CD4-positive, alpha-beta T cell (primary cell): ENCODE results near the gene DOCK8. TPM values are rescaled to one million over a fixed set of nuclear protein-coding genes. Genes with fewer than 3 reads are reported as not detected.

ENCODE experiments used
- ATAC-seq: fragments of 200-7000 bp; cut with Tn5 transposase; one replicate; pipeline ENCODE4 v1.10.0; 2022; ENCODE audit warnings: mild to moderate bottlenecking; ENCODE audit not compliant: poor library complexity
- CTCF ChIA-PET: fragments of 350-600 bp; sonication (Branson Sonifier 250); formaldehyde crosslinking; loops from one replicate; lab custom pipeline; 2021; ENCODE audit warnings: antibody characterized with exemption, inconsistent platforms; lab: Charles Lee
- POLR2A ChIA-PET: fragments of 350-600 bp; sonication (Branson Sonifier 250); formaldehyde crosslinking; loops from one replicate; lab custom pipeline; 2021; ENCODE audit warnings: antibody characterized with exemption, inconsistent platforms; lab: Charles Lee
- DNase-seq, 14 experiments: peaks; one replicate each; pipeline ENCODE4 v3.0.0-alpha.2; 2013 to 2020; ENCODE audit warnings: mixed read lengths in 2 of 14
- H3K27ac ChIP-seq, 2 donors: one replicate each; pipeline versions ENCODE4 v1.5.1 to v1.7.0; 2013; ENCODE audit warnings: low read length in 2 of 2, low read depth in 1 of 2, mild to moderate bottlenecking in 1 of 2
- H3K27me3 ChIP-seq, 2 experiments: 1 replicate in 1 of 2; 2 replicates in 1 of 2; pipeline versions ENCODE4 v1.6.1 to v1.7.0; 2013; ENCODE audit warnings: low read length in 2 of 2, control low read depth in 1 of 2, mild to moderate bottlenecking in 1 of 2, moderate library complexity in 1 of 2; ENCODE audit not compliant: insufficient read depth in 2 of 2, control insufficient read depth in 1 of 2
- H3K36me3 ChIP-seq: one replicate; pipeline ENCODE4 v1.6.1; 2013; ENCODE audit warnings: low read length, control low read depth; ENCODE audit not compliant: insufficient read depth
- H3K4me1 ChIP-seq: one replicate; pipeline ENCODE4 v1.6.1; 2013; ENCODE audit warnings: low read length, control low read depth; ENCODE audit not compliant: insufficient read depth
- H3K4me3 ChIP-seq: one replicate; pipeline ENCODE4 v1.5.1; 2013; ENCODE audit warnings: mild to moderate bottlenecking, low read length, moderate library complexity
- H3K9me3 ChIP-seq, 2 experiments: 1 replicate in 1 of 2; 2 replicates in 1 of 2; pipeline versions ENCODE4 v1.6.1 to v1.7.0; 2013; ENCODE audit warnings: low read length in 2 of 2, mild to moderate bottlenecking in 2 of 2, control low read depth in 1 of 2, moderate library complexity in 1 of 2; ENCODE audit not compliant: control insufficient read depth in 1 of 2, insufficient read depth in 1 of 2
- H3K27ac Mint-ChIP-seq: one replicate; pipeline ENCODE4 v1.8.0; 2020; ENCODE audit warnings: mixed read lengths
- H3K27me3 Mint-ChIP-seq: one replicate; pipeline ENCODE4 v1.8.0; 2021; ENCODE audit warnings: mixed read lengths
- H3K36me3 Mint-ChIP-seq: one replicate; pipeline ENCODE4 v1.8.0; 2021; ENCODE audit warnings: low read depth, mixed read lengths
- H3K4me1 Mint-ChIP-seq: one replicate; pipeline ENCODE4 v1.8.0; 2021; ENCODE audit warnings: low read depth, mixed read lengths
- H3K4me3 Mint-ChIP-seq: one replicate; pipeline ENCODE4 v1.8.0; 2020; ENCODE audit warnings: mild to moderate bottlenecking, mixed read lengths
- H3K9me3 Mint-ChIP-seq: one replicate; pipeline ENCODE4 v1.8.0; 2020; ENCODE audit warnings: mixed read lengths
- intact Hi-C, 2 experiments: fragments of 100-400 bp; cut with DNase I in 1 of 2; cut with micrococcal nuclease in 1 of 2; formaldehyde crosslinking; loops; one replicate each; pipeline versions ENCODE4 v1.15.1 to v1.9.0; 2023 to 2025; cut with DNase I, micrococcal nuclease
- total RNA-seq, 174 experiments: library from RNA in 2 of 174; stranded (reverse) in 2 of 174; gene quantifications; one replicate each; pipeline ENCODE4 v1.2.3 and lab custom pipeline; 2021 to 2026
- TF ChIP-seq, protein P1 (sequence below): fragments of 200-600 bp; IDR thresholded peaks from one replicate; pipeline ENCODE4 v1.8.0; 2022; ENCODE audit warnings: antibody characterized with exemption, mild to moderate bottlenecking

Gene DOCK8
- total RNA-seq, 2 experiments from 2014 or later: 123 to 126 TPM

DNA sequence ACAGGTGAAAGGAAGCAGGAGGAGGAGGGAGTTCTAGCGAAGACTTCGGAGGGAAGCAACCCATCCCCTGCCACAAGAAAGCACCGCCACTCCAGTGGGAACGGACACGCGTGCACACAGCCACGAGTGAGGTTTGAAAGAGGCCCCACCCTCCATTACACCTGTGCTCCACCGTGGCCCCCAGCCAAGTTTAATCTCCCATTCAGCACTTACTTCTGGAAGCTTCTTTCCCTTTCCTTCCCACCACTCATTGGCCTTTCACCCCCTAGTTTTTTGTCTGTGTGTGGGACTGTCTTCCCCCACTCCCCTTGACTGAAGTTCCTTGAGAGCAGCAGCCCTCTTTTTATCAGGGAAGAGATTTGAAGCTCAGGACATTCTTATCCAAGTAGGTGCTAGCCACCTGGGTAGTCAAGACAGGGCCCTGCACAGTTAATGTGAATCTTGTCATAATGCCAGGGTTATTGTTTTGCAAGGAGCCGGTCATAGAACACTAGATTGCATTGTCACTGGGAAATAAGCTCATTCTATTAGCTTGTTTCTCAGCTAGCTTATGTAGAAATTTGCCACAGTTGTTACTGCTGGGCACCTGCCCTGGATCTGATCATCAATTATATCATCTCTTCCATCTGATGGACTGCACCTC, 256.0 kb downstream of the DOCK8 start:
- Histone ChIP-seq H3K4me3 (peak overlapping the region; percentile 74), H3K27ac (peak overlapping the region; percentile 33 to 42), H3K36me3 (peaks cover 3% of the 10 kb centered on the region), H3K27me3 (no peaks in the 10 kb centered on the region), H3K4me1 (peaks cover 19% of the 10 kb centered on the region), H3K9me3 (no peaks in the 10 kb centered on the region)
- Mint-ChIP-seq H3K36me3 (peaks cover 20% of the 10 kb centered on the region), H3K27ac (peak overlapping the region; percentile 93), H3K4me3 (peak overlapping the region; percentile 97), H3K9me3 (no peaks in the 10 kb centered on the region), H3K27me3 (no peaks in the 10 kb centered on the region), H3K4me1 (peaks cover 29% of the 10 kb centered on the region)
- intact Hi-C loops: loop anchor here (2.0 kb wide), 1 partner anchor 32 kb away; no protein-coding TSS in a partner anchor
- TF ChIP-seq, protein P1, sequence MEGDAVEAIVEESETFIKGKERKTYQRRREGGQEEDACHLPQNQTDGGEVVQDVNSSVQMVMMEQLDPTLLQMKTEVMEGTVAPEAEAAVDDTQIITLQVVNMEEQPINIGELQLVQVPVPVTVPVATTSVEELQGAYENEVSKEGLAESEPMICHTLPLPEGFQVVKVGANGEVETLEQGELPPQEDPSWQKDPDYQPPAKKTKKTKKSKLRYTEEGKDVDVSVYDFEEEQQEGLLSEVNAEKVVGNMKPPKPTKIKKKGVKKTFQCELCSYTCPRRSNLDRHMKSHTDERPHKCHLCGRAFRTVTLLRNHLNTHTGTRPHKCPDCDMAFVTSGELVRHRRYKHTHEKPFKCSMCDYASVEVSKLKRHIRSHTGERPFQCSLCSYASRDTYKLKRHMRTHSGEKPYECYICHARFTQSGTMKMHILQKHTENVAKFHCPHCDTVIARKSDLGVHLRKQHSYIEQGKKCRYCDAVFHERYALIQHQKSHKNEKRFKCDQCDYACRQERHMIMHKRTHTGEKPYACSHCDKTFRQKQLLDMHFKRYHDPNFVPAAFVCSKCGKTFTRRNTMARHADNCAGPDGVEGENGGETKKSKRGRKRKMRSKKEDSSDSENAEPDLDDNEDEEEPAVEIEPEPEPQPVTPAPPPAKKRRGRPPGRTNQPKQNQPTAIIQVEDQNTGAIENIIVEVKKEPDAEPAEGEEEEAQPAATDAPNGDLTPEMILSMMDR: no peak
- peak in 6 of 14 experiments; percentile 5 to 44 (median 14) for DNase-seq
- ATAC-seq: peak; percentile 21
- ChIA-PET POLR2A (interaction anchor here (0.6 to 1.1 kb wide), 2 partner anchors 33 to 189 kb away, joined by 5 to 6 read pairs; partner anchors contain the start of gene KANK1), CTCF (no interaction called here)

DNA sequence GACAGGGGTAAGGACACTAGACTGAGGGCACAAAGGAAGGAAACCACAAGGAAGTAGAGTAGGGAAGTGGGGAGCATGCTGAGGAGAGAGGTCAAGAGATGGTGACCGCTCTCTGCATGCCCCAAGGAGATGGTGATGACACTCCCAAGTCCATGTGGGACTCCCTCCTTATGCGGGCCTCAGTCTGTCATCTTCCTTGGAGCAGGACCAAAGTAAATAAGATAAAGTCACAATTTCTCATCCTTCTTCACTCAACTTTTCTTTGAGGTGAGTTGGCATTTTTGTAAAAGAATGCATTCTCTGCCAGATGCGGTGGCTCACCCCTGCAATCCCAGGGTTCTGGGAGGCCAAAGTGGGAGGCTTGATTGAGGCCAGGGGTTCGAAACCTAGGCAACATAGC, 256.7 kb downstream of the DOCK8 start:
- ATAC-seq: no peak
- Histone ChIP-seq H3K36me3 (no peaks in the 10 kb centered on the region), H3K4me1 (peaks cover 19% of the 10 kb centered on the region), H3K9me3 (no peaks in the 10 kb centered on the region), H3K4me3 (no peak overlapping the region), H3K27ac (no peak overlapping the region), H3K27me3 (no peaks in the 10 kb centered on the region)
- TF ChIP-seq, protein P1: no peak
- intact Hi-C loops: loop anchor here (2.0 kb wide), 1 partner anchor 31 kb away; no protein-coding TSS in a partner anchor
- H3K27me3 Mint-ChIP-seq: no peaks in the 10 kb centered on the region
- CTCF ChIA-PET: no interaction called here
- no peaks in the 10 kb centered on the region for H3K9me3 Mint-ChIP-seq
- DNase-seq: no peak
- POLR2A ChIA-PET: interaction anchor here (1.1 kb wide), 1 partner anchor 32 kb away, joined by 5 read pairs; the partner anchor contains the start of gene KANK1
- peak overlapping the region; percentile 37 for H3K4me3 Mint-ChIP-seq
- H3K36me3 Mint-ChIP-seq: peaks cover 16% of the 10 kb centered on the region
- peaks cover 29% of the 10 kb centered on the region for H3K4me1 Mint-ChIP-seq
- peak overlapping the region; percentile 93 for H3K27ac Mint-ChIP-seq

DNA sequence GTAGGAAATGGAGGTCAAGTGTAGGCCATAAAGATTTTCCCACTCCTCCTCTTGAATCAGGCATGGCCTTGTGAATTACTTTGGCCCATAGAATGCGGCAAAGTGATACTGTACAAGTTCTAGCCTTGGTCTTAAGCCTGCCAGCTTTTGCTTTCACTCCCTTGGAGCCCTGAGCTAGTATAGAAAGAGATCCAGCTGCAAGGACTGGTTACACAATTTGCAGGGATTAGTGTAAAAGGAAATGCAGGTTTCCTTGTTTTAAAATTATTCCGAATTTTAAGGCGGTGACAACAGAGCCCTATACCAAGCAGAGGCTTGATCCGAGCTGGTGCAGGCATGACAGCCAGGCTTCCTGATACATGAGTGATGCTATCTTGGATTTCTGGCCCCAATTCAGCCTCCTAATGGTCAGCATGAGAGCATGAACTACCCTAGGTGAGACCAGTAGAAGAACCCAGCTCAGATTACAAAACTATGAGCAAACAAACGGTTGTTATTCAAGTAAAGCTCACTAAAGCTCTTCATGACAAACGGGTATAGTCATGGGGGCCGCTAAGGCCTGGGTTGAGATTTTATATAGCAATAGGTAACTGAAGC, 257.9 kb downstream of the DOCK8 start:
- CTCF ChIA-PET: no interaction called here
- no peaks in the 10 kb centered on the region for H3K27me3 ChIP-seq
- ATAC-seq: no peak
- no peak for DNase-seq
- no peaks in the 10 kb centered on the region for H3K9me3 Mint-ChIP-seq
- intact Hi-C loops: no loop called here
- H3K36me3 Mint-ChIP-seq: peaks cover 15% of the 10 kb centered on the region
- H3K4me3 ChIP-seq: no peak overlapping the region
- H3K36me3 ChIP-seq: no peaks in the 10 kb centered on the region
- H3K27me3 Mint-ChIP-seq: no peaks in the 10 kb centered on the region
- H3K27ac Mint-ChIP-seq: no peak overlapping the region
- no peak overlapping the region for H3K27ac ChIP-seq
- no peak overlapping the region for H3K4me3 Mint-ChIP-seq
- TF ChIP-seq, protein P1: no peak
- POLR2A ChIA-PET: interaction anchor here (0.6 to 1.2 kb wide), 2 partner anchors 31 to 84 kb away, joined by 3 to 5 read pairs; no protein-coding TSS in a partner anchor
- H3K4me1 Mint-ChIP-seq: peaks cover 29% of the 10 kb centered on the region
- peaks cover 19% of the 10 kb centered on the region for H3K4me1 ChIP-seq
- H3K9me3 ChIP-seq: no peaks in the 10 kb centered on the region
